T-helper 1 cell (primary cell): ENCODE results near the gene MYO7A.

Experiments
- DNase-seq, 5 donors: peaks; one replicate each; pipeline ENCODE4 v3.0.0-alpha.2; 2012 to 2020

MYO7A gene

DNA sequence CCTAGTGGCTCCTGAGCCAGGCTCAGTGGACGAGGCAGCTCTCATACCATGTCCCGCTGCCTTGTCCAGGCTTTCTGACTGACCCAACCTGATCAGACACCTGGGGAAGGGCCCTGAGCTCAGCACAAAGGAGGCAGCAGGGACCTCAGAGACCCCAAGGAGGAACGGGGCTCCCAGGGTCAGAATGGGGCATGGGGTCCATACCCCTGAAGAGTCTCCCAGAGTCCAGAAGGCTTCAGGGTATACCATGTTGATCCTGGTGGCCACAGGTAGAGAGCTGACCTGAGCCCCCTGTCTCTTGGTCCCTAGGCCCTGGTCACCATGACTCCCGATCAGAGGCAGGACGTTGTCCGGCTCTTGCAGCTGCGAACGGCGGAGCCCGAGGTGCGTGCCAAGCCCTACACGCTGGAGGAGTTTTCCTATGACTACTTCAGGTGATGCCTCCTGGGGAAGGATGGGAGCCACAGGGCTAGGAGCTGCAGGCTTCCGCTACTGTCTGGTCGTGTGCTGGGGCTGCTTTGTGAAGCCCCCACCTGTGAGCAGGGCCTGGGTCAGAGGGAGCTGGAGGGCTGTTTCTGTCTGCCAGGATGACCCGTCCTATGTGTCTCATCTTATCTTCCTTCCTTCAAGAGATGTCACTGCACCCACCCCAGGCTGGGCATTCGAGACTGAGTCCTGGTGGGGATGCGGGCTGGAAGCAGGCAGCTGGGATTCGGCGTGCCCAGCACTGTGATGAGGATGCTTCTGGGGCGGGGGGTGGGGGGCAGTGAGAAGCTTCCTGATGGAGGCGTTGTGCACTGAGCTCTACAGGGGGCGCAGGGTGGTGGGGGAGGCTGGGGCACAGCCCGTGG lies 74.2 kb downstream of the MYO7A start:
- no peak for DNase-seq

DNA sequence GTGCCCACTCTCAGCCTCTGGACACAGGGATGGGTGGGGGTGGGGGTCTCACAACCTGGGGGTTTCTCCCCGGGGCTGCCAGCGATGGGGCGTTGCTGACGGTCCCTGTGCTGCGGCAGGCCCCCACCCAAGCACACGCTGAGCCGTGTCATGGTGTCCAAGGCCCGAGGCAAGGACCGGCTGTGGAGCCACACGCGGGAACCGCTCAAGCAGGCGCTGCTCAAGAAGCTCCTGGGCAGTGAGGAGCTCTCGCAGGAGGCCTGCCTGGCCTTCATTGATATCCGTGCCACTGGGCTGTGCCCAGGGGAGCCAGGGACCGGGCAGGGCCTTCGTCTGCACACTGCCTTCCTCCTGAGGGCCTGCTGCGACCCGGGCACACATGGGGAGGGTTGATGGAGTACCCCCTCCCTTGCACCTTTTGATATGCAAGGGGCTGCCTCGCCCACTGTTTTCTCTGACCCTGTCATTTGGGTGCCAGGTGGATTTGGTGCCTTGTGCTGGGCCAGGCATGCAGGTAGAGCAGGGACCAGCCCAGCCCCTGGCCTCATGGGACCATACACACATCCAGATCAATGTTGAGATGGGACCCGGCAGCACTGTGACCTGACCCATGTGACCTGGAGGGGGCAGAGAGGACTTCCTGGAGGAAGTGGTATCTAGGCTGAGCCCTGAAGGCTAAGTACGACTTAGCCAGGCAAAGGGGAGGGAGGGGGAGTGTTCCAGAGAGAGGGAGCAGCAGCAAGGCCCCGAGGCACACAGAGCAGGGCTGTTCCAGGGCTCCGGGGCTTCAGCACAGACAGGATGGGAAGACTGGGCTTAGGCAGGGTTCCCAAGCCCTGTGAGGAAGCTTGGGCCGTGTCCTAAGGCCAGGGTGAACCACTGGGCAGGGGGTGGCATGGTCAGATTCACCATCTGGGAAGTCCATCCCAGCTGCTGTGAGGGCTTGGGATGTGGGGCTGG lies 75.2 kb downstream of the MYO7A start:
- DNase-seq, result no peak

DNA sequence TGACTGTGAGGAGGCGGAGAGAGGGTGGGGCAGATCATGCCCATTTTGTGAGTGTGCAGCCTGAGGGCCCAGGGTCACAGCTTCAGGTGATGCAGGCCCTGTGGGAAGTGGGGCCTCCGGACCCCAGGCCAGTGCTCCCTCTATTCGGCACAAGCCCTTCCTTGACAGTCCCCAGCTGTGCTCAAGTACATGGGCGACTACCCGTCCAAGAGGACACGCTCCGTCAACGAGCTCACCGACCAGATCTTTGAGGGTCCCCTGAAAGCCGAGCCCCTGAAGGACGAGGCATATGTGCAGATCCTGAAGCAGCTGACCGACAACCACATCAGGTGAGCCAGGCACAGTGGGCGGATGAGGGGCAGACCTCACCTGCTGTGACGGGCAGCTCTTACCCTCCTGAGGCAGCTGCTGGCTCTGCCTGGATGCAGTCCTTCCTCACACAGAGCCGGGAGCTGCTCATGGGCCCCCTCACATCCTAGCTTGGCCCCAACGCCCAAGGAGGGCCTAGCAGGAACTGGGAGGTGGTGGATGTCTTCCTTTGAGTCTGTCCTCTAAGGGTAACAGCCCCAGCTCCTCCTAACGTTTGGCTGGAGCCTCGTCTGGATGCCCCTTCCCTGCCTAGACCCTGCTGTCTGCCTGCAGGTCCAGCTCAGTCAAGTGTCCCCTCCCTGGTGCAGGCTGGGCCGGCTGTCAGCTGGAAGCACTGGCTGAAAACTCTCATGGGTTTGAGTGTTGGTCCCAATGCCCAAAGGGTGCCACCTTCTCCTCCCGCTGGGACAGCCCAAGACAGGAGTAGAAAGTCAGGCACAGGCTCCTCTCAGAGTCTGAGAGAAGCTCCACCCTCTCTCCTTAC lies 76.1 kb downstream of the MYO7A start:
- DNase-seq, result no peak

DNA sequence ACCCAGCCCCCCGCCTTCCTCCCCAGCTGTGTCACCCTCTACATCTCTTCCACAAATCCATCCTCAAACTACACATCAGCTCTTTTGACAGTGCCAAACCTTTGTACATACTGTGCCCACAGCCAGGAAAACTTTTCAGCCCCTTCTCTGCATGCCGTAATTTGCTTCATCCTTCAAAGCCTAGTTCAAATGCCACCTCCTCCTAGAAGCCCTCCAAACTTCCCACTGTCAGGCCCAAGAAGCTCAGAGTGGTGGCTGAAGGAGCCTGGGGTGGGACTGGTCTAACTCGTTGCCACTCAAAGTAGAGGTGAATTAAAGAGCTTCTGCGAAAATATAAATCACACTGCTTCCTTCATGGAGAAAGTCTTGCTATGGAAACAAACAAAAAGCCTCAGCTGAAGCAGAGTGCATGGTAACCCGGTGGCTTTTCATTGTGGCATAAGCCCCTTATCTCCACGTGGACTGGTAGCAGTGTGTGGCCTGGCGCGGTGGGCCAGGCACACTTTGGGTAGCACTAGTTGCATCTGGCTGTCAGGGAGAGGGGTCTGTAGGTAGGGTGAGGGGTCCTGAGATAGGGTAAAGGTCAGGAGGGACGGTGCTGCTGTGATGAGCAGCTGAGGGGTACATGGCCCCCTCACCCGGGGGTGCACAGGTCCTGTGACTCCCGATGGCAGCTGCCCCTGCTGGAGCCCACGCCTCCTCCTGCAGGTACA lies 76.9 kb downstream of the MYO7A start:
- DNase-seq, result no peak

DNA sequence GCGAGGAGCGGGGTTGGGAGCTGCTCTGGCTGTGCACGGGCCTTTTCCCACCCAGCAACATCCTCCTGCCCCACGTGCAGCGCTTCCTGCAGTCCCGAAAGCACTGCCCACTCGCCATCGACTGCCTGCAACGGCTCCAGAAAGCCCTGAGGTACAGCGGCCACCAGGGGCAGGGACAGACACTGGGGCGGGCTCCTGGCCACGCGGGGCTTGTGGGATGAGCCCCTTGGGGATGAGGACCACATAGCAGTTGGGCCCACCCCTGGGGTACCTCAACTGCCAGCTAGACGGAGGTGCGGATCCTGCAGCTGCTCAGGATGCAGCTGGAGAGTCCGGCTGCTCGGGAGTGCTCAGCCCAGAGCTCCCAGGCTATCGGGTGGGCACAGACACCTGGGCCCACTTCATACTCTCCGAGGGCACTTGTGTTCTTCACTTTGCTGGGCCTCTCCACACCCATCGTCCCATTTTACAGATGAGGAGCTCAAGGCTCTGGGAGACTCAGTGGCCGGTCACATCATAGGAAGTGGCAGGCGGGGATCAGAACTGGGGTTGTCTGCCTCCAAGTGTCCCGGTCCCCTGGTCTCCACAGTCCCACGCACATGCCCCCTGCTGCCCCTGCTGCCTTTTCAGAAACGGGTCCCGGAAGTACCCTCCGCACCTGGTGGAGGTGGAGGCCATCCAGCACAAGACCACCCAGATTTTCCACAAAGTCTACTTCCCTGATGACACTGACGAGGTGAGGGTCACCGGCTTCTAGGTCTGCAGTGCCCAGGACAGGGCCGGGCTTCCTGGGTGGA lies 77.6 kb downstream of the MYO7A start:
- DNase-seq, result no peak

DNA sequence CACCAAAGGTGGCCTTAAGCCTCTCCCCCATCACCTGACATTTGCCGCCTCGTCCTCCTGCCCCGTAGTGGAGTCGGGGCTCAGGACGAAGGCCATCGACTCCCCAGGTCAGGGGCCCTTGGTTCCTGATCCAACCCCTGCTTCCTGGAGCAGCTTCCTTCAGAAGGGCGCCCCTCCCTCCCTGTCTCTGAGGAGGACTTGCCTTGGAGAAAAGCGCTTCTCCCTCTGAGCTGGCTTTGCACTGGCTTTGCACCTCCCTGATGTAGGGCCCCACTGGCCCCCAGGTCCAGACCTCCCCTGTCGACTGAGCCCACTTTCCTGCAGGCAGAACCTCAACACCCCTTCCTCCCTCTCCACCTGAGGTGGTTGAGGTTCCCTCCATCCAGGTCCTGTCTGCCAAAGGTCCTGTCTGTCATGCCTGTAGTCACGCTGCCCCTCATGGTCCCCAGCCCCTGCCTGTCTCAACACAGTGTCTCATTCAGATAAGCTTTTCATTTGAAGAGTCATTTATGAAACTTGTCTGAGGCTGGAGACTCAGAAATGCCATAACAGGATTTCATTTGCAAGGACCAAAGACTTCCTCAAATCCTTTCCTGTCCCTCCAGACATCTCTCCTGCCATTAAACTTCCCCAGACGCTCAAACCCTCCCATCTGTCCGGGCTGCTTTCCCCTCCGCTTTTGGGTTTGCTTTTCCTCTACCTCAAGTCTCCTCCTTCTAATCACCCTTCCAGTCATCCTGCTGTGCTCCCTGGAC lies 78.4 kb downstream of the MYO7A start:
- DNase-seq, result no peak

DNA sequence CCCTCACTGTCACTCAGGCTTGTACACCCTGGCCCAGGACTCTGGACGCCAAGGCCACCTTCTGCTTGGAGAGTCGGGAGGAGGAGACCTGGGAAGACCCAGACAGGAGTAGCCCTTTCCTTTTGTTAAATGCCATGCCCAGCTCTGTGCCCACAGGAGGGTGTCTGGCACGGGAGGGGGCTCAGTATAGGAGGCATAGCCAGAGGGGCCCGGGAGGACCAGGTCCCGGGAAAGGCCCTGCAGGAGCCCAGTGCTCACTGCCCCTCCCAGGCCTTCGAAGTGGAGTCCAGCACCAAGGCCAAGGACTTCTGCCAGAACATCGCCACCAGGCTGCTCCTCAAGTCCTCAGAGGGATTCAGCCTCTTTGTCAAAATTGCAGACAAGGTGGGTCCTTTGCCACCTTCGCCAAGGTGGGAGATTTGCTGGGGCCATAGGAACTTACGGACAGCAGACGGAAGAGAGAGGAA lies 79.0 kb downstream of the MYO7A start:
- no peak for DNase-seq

DNA sequence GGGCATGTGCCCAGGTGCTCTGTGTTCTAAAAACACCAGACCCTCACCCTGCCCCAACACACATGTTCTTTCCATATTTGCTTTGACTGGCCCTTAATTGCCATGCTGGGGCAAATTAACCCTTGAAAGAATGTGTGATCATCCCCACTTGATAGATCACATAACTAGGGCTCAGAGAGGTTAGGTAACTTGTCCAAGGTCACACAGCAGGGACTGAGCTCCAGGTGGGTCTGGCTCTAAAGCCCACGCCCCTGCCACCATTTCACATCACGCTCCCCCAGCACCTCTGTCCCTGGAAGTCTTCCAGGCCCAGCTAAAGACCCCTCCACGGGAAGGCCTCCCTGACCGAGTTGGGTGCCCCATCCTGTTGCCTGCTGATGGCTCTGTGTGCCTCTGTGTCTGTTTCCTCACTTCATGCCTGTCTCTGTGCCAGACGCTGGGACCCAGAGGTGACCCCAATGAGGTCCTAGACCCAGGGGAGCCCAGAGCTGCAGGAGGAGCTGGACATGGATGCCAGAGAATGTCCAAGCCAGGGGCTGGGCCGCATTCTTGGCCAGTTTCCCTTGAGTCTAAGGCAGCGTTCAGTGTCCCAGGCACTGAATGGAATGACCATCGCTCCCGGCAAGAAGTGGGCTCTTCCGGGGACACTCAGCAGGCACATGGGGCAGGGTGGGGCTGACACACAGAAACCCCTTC lies 79.7 kb downstream of the MYO7A start:
- no peak for DNase-seq

DNA sequence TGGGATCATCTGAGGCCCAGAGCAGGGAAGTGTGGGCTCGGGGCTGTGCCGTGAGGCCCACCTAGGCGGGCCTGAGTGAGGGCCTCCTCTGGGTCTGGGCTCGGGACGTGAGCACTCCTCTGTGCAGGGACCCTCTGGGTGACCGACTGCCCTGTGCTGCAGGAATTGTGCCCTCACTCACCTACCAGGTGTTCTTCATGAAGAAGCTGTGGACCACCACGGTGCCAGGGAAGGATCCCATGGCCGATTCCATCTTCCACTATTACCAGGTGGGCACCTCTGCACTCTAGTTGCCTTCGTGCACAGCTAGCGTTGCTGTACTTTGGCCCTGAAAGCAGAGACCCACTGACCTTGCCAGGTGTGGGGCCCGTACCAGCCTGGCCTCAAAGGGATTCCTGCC lies 80.5 kb downstream of the MYO7A start:
- DNase-seq, result no peak

DNA sequence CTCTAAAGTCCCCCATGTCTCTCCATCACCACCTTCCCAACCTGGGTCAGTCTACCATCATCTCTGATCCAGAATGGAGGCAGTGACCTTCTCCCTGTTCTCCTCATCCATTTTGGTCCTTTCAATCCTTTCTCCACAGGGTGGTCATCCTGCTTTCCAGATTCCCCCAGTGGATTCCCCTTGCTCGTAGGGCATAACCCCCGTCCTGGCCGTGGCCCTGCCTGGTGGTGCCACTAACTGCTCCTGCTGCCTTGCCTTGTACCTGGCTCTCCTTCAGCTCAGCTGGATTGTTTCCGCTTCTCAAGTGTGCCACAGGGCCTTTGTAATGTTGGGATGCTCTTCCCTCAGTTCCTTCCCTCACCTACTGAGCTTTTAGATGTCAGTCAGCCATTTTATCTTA lies 81.6 kb downstream of the MYO7A start:
- no peak for DNase-seq

DNA sequence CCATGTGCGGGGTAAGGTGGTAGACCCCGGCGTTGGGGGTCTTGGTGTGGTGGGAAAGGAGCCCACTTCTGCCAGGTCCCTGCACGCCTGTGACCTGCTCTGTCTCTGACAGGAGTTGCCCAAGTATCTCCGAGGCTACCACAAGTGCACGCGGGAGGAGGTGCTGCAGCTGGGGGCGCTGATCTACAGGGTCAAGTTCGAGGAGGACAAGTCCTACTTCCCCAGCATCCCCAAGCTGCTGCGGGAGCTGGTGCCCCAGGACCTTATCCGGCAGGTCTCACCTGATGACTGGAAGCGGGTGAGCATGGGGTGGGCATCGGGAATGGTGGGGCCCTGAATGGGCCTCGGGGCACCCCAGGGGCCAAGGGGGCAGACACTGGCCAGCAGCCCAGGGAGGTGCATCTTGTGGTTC lies 83.0 kb downstream of the MYO7A start:
- DNase-seq, result no peak

DNA sequence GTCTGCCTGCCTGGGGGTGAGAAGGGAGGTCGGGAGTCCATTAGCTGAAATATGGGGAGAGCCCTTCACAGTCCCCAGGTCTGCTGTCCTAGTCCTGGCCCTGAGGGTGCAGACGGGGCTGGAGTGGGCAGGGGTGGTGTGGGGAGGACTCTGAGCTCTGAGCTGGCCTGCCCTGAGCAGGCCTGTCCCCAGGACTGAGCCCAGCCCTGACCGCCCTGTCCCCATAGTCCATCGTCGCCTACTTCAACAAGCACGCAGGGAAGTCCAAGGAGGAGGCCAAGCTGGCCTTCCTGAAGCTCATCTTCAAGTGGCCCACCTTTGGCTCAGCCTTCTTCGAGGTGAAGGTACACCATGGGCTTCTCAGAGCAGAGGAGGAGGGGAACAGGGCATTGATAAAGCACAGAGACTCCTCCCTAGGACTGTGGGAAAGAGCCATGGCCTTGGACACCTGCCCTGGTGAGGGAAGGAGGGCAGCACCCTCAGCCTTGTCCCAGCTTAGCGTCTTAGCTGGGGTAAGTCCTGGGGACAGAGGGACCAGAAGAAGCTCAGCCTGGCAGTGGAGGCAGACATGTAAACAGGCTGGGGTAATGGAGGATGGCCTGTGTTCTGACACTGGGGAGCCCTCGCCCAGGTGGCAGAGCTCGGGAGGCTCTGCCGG lies 83.7 kb downstream of the MYO7A start:
- no peak for DNase-seq

DNA sequence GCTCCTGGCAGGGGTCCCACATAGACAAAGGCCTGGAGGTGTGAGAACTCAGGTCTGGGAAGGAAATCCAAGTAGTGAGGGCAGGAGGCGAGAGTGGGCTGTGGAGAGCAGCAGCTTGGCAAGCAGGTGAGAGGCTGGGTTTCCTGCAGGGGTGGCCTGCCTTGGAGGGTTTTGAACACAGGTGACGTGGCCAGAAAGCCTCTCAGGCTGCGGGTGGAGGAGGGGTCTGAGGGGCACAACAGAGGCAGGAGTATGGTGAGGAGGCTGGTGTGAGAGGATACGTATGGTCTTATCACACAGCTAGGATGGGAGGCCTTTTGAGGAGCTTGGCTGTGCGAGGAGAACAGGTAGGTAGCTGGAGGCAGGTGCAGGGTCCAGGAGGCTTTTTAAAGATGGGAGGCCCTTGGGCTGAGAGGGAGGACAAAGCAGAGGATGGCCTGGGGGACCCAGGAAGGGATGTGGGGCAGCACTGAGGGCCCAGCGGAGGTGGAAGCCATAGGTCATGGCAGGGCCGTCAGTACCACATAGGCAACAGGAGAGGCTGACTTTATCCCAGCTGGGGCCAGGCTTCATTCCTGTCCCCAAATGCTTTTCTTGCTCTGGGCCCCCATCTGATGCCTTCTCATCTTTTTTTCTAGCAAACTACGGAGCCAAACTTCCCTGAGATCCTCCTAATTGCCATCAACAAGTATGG lies 84.4 kb downstream of the MYO7A start:
- no peak for DNase-seq

DNA sequence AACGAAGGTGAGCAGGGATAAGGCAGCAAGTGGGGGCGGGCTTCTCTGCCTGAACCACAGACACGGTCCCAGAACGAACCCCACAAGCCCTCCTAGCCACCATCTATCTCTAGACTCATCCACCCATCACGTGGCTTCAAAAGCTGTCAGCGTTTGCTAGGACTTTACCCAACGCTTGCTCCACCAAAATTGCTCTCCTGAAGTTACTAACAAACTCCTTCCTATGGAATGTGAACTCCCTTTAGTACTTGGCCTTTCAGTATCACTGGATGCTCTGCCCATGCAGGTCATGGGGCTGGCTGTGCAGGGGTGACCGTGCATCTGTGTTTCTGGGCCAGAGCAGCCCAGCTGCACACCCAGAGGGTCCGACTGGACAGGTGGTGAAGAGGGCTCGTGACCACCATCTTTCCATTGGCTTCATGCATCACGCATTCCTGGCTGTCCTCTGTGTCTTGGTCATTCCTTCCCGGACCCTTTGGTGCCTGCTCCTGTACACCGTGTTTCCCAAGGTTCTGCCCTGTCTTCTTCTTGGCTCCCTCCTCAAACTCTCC lies 85.1 kb downstream of the MYO7A start:
- DNase-seq, result no peak

DNA sequence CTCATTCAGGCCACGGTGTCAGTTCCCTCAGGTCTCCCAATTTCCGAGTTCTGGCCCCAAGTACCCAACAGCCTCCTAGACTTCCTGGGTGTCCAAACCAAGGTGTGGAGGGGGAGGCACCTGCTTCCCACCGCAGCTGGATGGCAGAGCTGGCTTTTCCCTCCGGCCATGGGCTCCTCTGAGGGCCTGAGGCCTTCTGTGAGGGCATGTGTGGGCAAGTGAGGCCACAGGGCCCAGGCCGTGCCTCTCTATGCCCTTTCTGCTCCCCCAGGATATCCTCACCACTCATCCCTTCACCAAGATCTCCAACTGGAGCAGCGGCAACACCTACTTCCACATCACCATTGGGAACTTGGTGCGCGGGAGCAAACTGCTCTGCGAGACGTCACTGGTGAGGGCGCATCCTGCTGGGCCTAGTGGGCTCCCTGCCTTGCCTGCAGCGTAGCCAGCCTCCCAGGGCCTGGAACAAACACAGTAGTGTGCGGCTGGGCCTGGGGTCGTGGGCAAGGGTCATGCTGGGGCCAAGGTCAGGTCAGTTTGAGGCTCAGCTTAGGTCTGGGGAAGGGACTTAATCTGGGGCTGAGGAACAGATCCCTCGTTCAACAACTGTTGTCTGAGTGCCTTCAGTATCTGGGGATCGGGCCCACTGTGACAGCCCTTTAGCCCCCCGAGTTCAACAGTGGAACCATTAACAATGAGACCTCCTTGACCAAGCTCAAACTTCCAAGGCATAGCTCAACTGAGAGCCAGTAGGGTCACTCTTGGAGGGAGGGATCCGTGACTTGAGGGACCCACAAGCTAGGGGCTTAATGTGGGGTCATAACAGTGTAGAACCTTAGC lies 85.8 kb downstream of the MYO7A start:
- no peak for DNase-seq

DNA sequence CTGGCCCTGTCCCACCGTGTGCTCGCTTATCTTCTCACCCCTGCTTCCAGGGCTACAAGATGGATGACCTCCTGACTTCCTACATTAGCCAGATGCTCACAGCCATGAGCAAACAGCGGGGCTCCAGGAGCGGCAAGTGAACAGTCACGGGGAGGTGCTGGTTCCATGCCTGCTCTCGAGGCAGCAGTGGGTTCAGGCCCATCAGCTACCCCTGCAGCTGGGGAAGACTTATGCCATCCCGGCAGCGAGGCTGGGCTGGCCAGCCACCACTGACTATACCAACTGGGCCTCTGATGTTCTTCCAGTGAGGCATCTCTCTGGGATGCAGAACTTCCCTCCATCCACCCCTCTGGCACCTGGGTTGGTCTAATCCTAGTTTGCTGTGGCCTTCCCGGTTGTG lies 86.5 kb downstream of the MYO7A start:
- no peak for DNase-seq

DNA sequence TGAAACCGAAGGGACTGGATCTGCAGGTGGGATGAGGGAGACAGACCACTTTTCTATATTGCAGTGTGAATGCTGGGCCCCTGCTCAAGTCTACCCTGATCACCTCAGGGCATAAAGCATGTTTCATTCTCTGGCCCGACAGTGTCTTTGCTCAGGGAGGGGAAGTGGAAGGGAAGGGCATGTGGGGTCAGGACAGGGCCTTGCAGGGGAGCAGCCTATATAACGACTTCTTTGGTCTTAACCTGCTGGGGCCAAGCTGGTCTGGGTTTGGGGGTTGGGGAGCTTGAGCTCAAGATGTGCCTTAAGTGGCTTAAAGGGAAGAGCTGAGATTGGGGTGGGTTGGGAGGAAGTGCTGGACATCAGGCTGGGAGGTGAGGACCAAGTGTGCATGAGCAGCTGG lies 87.1 kb downstream of the MYO7A start:
- no peak for DNase-seq
